Measurements from ENCODE around the gene CCDC141.

Gene CCDC141

DNA sequence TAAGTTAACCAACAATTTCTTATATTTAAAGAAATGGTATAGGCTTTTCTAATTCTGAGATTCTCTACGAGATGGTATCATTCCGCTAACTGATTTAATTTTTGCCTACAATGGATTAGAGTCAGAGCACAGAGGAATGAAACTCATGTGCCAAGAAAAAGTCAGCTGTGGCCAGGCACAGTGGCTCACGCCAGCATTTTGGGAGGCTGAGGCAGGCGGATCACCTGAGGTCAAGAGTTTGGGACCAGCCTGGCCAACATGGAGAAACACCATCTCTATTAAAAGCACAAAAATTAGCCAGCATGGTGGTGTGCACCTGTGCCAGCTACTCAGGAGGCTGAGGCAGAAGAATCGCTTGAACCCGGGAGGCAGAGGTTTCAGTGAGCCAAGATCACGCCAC lies 225.8 kb downstream of the CCDC141 start:
- no peak for DNase-seq

DNA sequence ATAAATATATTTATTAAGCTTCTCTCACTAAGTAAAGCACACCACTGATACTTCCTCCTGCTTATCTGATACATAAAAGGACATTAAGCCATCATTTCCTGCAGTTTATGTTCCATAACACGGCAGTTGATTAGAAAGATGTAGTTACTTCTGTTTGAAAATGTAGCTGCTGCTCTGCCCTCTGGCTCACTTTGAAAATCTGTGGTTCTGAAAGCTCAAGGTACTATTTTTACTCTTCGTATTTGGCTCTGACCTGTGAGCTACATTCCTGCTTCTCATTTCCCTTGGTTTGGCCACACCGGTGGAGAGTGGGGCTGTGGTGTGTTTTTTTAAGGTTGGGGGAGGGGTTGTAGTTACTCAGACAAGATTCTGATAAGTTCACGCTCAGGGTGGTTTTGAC lies 229.9 kb downstream of the CCDC141 start:
- DNase-seq: no peak

DNA sequence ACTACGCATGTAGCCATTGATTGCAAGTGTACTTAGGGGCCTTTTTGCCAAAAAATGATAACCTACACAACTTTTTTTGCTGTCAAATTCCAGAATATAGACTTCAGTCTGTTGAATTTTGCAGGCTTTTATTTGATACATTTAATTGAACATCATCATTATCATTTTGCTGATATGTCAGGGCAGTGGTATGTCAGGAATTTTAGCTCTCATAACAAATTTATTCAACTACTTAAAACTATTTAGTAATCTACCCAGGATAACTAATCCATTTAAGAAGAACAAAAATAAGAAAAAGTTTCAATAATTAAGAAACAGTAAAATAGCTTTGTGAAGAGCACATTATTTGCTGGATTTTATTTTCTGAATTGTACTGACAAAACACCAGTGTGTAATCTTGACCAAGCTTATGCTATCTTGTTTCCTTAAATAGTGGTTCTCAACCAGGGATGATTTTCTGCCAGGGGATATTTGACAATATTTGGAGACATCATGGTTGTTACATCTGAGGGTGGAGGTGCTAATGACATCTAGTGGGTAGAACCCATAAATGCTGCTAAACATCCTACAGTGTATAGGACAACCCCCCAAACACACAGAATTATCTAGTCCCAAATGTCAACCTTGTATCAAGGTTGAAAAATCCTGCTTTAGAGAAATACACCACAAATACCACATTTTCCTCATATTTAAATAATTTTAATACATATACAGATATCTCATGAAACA lies 230.6 kb downstream of the CCDC141 start:
- no peak for DNase-seq

DNA sequence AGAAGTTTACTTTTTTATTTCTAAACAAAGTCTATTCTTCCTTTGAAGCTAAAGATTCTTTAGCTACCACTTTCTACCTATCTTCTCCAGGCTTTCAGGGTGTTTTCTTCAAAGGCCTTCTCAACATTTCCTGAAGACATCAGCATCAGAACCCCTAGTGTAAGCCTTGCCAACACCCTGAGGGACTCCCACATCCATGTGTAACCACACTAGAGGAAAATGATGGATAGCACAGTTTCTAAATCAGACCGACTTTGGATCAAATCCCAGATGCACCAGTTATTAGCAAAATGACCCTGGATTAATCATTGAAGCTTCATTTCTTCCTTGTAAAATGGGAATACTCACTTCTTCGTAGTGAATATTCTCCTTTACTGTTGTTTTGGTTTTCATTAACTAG lies 238.0 kb downstream of the CCDC141 start:
- DNase-seq: no peak

DNA sequence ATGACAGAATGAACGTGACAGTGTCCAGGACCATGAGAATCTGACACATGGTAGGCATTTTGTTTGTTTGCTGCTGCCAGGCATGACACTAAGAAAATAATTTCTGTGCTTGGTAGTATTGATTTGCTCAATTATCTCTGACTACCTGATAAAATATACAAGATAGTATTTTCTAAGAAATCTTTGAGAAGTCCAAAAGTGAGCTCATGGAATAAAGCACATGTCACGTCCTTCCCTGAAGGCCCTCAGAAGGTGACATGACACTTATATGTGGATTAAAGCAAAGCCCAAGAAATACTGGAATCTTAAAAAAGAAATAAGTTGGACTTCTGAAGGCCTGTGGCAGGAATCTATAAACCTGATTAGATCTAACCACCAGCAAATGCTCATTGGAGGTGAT lies 238.9 kb downstream of the CCDC141 start:
- DNase-seq: no peak

DNA sequence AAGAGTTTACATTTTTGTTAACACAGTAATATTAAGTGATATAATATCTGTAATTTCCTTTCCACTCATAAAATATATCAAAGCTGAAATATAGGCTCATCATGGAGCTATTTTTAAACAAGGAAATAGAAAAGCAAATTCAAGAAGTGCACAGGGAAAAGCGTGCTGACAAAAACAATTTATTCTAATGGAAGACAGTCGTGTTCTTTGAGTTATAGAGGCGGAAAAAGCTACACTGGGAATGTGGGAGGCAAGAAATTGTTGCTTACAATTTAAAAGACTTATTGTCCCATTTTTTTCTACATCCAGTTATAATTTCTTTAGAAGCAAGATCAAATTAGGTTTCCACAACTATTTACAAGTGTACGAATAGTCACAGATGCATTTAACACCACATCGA lies 239.5 kb downstream of the CCDC141 start:
- no peak for DNase-seq

DNA sequence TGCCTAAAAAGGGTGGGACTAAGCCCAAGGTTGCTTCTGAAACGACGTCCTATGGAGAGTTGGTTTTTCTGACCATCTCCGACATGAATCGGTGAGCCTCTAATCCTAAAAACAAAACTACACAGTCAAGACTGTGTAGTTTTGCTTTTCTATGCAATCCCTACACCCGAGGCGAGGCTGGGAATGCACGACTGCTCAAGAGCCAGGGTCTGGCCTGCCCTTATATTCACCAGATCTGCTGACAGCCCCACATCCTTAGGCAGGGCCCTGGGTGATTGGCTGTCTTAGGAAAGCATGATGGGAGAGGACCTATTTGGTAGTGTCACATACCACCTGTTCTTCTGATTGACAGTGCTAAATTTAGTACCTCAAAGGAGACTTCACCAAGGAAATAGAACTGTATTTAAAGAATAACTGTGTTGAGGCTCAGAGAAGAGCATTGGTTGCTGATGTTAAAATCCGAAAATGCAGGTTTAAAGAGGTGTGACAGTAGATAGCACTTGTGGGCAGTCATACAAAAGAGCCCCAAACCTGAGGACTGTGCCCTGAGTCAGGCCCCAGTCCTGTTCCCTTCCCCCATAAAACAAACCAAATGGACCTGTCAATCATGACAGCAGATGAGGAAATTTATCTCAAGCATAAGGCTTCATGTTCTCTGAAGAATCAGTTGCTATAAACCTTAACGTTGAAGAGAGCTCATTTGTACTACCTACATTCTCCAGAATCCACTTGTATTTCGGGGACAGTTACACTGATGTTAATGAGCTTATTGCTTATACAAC lies 242.5 kb downstream of the CCDC141 start, which contains the start of gene TTN:
Gene TTN, minus strand, starts transcription at position 197 of the 782 bp plus-strand sequence. CDS start 2,781 bp downstream, outside the sequence.
- DNase-seq: no peak

DNA sequence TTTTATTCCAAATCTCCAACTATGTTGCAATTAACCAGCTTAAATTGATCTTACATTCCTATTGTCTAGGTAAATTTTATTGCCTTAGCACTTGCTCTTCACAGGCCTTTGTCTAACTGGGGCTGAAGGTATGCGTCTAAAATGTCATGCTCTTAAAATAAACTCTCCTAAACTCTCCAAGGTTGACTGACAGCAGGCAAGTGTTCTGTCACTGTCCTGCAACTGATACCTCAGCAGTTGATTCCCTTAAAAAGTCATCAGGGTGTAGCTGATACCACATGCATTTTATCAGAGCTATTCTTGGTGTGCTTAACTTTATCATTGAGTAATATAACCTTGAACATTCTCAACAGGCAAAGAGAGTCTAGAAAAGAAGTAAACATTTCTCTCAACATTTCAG lies 243.4 kb downstream of the CCDC141 start:
- DNase-seq: no peak

DNA sequence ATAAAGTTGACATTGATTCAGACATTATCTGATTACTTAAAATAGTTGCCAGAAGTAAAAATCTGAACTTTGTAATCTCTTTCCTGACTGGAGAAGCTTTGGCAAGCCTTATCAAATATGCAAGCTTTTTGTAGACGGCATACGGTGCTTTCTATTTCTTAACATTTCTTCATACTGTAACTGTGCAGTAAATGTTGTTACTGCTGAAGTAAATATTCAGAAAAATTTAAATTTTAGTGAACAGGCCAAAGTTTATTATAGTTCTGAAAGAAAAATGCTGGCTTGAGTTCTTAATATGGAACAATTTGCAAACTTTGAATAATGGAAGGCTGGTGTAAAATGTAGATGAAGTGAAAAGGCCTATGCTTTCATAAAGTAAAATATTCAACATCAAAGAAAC lies 244.5 kb downstream of the CCDC141 start:
- DNase-seq: no peak

DNA sequence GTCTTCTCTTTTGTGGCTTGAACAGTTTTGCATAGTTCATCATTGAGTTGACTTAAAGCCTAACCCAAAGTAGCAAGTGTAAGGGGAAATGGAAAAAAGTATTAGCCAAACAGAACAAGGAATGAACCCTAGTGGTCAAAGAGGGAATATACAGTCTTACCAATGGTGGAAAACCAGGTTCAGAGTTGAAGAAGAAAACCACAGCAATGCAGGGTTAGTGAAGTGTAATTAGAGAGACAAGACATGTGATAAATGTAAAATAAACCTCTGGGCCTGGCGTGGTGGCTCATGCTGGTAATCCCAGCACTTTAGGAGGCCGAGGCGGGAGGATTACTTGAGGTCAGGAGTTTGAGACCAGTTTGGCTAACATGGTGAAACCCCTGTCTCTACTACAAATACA lies 245.1 kb downstream of the CCDC141 start:
- DNase-seq: peak; percentile 18 to 43

DNA sequence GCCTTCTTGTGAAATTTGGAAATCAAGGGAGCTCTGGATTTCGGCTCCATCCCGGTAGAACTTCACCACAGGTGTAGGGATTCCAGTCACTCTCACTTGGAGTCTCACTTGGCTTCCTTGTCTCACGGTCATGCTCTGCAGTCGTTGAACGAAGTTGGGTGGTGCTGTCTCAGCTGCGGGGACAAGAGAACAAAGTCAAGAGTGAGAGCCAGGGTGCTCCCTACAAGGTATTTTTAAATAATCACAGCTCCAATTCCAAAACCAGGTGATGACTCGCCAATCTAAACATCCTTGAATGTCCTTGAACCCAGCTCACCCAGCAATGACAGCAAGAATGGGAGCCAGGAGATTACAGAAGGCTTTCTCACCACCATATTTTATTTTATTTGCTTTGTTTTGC lies 249.4 kb downstream of the CCDC141 start:
- DNase-seq: no peak

DNA sequence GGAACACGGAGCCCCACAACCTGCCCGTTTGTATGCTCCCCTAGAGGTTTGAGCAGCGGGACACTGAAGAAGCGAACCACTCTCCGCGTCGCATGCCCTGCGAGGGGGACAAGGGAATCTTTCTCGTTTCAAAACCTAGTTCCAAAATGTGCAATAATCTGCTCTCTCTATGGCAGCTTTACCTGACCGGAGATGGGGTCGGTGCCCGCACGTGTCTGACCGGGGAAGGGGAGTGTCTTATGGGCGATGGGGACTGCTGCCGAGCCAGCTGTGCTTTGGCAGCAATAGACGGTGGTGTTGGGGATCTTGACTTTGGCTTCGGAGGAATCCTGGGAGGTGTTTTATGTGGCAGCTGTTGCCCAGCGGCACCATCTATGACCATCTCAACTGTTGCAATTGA lies 250.6 kb downstream of the CCDC141 start:
- DNase-seq: no peak

DNA sequence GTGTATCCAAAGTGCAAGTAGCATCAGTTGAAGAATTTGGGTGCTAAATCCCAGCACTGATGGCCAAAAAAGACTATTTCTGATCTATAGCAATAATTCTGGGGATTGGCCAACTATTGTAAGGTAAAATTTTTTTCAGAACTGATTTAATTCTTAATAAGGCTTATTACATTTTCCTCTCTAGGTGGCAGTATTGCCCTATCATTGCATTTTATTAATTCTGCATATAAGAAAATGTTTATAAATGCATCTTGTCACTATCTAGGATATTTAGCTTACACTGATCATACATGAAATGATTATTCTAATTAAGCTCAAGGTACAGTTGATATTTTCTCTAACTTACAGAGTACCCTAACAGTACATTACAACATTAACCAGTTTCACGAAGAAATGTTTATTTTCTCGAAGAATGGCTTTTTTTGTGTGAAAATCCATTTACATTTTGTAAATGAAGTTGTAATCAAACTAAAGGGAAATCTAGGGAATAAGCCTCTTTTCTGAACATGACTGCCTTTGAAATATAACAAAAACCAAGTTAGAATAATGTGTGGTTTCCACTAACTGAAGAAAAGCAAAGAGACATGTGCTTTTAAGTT lies 253.8 kb downstream of the CCDC141 start:
- peak; percentile 35 to 51 for DNase-seq

DNA sequence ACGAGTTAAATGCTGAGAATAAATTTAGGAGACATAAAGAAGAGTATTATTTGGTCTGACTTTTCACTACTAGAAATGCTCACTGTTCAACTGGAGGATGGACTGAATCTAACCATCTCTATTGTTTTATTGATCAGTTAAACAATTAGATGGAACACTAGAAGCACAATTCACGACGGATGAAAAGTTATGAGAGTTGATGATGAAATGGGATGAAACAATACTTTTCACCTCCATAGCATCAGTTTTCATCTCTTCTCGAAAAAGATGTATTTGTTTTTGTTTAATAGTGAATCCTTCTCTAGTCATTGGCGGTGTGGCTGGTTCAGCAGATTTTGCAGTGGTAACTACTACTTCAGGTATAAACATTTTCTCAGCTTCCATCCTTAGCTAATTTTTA lies 262.0 kb downstream of the CCDC141 start:
- DNase-seq: no peak

DNA sequence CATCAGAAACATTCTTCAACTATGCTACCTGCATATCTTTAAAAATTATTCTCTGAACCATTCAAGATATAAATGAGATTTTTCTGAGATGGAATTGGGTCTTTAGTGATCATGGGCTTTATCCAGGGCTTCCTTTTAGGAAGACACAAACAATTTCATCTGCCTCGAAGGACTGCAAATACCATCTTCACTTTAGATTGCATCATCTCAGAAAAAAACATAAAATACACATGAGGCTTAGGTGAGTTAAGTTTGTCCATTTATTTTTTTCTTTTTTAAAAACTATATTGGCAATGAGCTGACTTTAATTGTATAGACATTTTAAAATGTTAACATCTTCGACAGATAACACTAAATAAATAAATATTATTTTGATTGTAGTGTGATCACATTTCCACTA lies 262.8 kb downstream of the CCDC141 start:
- no peak for DNase-seq

DNA sequence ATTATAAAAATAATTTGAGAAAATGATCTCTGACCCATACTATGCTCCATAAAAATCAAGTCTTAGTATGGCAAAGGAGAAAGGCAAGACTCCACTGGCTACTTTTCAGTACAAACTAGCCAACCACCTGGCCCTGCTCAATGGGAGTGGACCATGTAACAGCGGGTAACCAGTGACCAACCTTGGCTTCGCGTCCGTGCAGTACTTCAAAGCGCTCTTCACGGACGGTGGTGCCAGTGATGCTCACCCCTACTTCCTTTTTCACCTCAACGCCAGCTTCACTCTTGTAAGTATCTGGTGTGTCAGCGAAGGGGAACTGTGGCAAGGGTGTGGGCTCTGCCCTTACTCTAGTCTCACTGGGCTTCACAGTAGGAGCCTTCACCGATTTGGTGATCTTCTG lies 266.0 kb downstream of the CCDC141 start:
- no peak for DNase-seq

DNA sequence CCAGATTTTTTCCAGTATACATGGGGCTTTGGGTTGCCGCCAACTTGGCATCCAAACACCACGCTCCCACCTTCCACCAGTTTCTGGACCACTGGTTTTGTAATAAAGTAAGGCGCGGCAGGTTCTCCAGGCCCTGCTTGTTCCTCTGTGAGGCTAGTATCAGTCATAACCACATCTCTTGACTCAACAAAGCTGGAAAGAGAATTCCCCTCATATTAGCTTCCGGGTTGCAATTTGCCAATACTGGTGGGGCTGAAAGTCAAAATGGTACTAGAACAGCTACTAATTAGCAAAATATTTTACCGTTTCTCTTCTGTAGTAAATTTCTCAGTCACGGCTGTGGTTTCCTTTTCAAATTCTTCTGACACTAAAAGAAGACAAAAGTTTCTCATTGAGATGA lies 267.7 kb downstream of the CCDC141 start:
- DNase-seq: no peak

Measured in AML-193 (cell line).